Parathyroid adenoma (tissue), 2 donors: ENCODE data around the gene MEF2D.
A peak's percentile ranks its signal among the peaks of the same experiment; 100 is the strongest.

Experiments used
- H2AFZ ChIP-seq: fragments of 300-600 bp; sonication (generic); one replicate; pipeline ENCODE4 v1.7.0; 2017; ENCODE audit warnings: antibody characterized with exemption, mild to moderate bottlenecking
- H3K27ac ChIP-seq: fragments of 300-600 bp; sonication (generic); one replicate; pipeline ENCODE4 v1.7.0; 2017
- H3K27me3 ChIP-seq: fragments of 300-600 bp; sonication (generic); one replicate; pipeline ENCODE4 v1.7.0; 2017; ENCODE audit warnings: low read length; ENCODE audit not compliant: control insufficient read depth, insufficient read depth
- H3K36me3 ChIP-seq: fragments of 300-600 bp; sonication (generic); one replicate; pipeline ENCODE4 v1.7.0; 2017; ENCODE audit warnings: low read length; ENCODE audit not compliant: control insufficient read depth, insufficient read depth
- H3K4me1 ChIP-seq: fragments of 300-600 bp; sonication (generic); one replicate; pipeline ENCODE4 v1.7.0; 2017; ENCODE audit warnings: control low read depth
- H3K4me2 ChIP-seq: fragments of 300-600 bp; sonication (generic); one replicate; pipeline ENCODE4 v1.7.0; 2017; ENCODE audit warnings: low read length
- H3K4me3 ChIP-seq: fragments of 300-600 bp; sonication (generic); one replicate; pipeline ENCODE4 v1.7.0; 2017; ENCODE audit warnings: low read depth, low read length
- H3K79me2 ChIP-seq: fragments of 300-600 bp; sonication (generic); one replicate; pipeline ENCODE4 v1.7.0; 2017; ENCODE audit warnings: control low read depth
- H3K9ac ChIP-seq: fragments of 300-600 bp; sonication (generic); one replicate; pipeline ENCODE4 v1.7.0; 2017; ENCODE audit warnings: mild to moderate bottlenecking
- H3K9me3 ChIP-seq: fragments of 300-600 bp; sonication (generic); one replicate; pipeline ENCODE4 v1.7.0; 2017; ENCODE audit warnings: low read length; ENCODE audit not compliant: control insufficient read depth
- TF ChIP-seq, protein P1 (sequence below): fragments of 300-600 bp; sonication (generic); IDR thresholded peaks from one replicate; pipeline ENCODE4 v1.7.0; 2017; ENCODE audit warnings: antibody characterized with exemption, mild to moderate bottlenecking
- donor health status: primary hyperparathyroidism.

Gene MEF2D

DNA sequence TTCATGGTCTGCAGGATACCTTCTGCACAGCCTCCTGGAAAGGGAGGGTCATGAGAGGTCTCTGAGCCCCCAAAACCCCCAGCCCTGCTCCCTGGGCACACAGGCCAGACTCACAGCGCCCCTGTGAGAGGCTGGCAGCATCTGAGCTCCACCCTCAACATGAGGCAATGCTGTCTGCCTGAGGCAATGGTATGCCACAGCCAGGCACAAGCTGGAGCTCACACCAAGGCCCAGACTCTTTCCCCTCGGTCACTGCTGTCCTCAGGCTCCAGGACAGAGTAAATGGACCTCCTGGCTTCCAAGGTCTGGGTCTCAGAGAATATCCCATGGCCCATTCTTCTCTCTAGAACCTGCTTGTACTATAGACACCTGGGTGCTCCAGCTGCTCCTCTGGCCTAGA, 17.2 kb downstream of the MEF2D start:
- Histone ChIP-seq H3K4me3 (no peak overlapping the region), H3K4me1 (peaks cover 11% of the 10 kb centered on the region), H3K36me3 (no peaks in the 10 kb centered on the region), H3K27me3 (no peaks in the 10 kb centered on the region), H3K9me3 (no peaks in the 10 kb centered on the region), H3K79me2 (peaks cover 74% of the 10 kb centered on the region), H2AFZ (no peak overlapping the region), H3K4me2 (no peak overlapping the region), H3K27ac (no peak overlapping the region), H3K9ac (no peak overlapping the region)
- TF ChIP-seq, protein P1, sequence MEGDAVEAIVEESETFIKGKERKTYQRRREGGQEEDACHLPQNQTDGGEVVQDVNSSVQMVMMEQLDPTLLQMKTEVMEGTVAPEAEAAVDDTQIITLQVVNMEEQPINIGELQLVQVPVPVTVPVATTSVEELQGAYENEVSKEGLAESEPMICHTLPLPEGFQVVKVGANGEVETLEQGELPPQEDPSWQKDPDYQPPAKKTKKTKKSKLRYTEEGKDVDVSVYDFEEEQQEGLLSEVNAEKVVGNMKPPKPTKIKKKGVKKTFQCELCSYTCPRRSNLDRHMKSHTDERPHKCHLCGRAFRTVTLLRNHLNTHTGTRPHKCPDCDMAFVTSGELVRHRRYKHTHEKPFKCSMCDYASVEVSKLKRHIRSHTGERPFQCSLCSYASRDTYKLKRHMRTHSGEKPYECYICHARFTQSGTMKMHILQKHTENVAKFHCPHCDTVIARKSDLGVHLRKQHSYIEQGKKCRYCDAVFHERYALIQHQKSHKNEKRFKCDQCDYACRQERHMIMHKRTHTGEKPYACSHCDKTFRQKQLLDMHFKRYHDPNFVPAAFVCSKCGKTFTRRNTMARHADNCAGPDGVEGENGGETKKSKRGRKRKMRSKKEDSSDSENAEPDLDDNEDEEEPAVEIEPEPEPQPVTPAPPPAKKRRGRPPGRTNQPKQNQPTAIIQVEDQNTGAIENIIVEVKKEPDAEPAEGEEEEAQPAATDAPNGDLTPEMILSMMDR: no peak

DNA sequence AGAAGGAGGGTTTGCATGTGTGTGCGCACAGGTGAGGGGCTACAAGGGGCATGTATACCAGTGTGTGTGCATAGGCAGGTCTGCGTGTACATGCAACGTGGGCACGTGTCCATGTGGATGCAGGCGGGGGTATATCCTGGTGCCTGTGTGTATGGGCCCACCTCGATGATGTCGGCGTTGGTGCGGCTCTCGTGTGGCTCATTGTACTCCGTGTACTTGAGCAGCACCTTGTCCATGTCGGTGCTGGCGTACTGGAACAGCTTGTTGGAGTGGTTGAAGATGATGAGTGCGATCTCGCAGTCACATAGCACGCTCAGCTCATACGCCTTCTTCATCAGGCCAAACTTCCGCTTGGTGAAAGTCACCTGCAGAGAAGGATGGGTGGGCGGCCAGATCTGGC, 18.3 kb downstream of the MEF2D start:
- Histone ChIP-seq H3K4me1 (peaks cover 3% of the 10 kb centered on the region), H2AFZ (no peak overlapping the region), H3K4me2 (no peak overlapping the region), H3K9ac (no peak overlapping the region), H3K79me2 (peaks cover 70% of the 10 kb centered on the region), H3K9me3 (no peaks in the 10 kb centered on the region), H3K27ac (no peak overlapping the region), H3K4me3 (no peak overlapping the region), H3K27me3 (no peaks in the 10 kb centered on the region), H3K36me3 (no peaks in the 10 kb centered on the region)
- TF ChIP-seq, protein P1: no peak

DNA sequence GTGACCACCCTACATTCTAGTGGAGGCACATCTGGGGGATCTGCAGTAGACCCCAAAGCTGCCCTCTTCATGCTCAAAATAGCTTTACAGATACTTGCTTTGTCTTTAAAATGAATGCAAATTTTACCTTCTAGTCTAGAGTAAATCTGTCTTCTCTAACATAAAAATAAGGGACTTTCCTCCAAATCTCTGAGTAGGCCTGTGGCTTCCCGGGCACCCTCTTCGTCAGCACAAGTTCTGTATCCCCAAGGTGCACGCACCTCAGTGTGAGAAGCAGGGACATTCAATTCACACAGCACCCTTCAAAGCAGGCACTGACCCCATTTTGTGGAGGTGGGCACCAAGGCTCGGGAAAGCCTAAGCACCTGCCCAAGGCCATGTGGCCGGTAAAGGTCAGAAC, 19.0 kb downstream of the MEF2D start:
- Histone ChIP-seq H3K79me2 (peaks cover 64% of the 10 kb centered on the region), H3K4me1 (peaks cover 3% of the 10 kb centered on the region), H3K36me3 (no peaks in the 10 kb centered on the region), H3K27ac (no peak overlapping the region), H3K27me3 (no peaks in the 10 kb centered on the region), H3K4me3 (no peak overlapping the region), H3K9ac (no peak overlapping the region), H3K4me2 (no peak overlapping the region), H2AFZ (no peak overlapping the region), H3K9me3 (no peaks in the 10 kb centered on the region)
- TF ChIP-seq, protein P1: no peak

DNA sequence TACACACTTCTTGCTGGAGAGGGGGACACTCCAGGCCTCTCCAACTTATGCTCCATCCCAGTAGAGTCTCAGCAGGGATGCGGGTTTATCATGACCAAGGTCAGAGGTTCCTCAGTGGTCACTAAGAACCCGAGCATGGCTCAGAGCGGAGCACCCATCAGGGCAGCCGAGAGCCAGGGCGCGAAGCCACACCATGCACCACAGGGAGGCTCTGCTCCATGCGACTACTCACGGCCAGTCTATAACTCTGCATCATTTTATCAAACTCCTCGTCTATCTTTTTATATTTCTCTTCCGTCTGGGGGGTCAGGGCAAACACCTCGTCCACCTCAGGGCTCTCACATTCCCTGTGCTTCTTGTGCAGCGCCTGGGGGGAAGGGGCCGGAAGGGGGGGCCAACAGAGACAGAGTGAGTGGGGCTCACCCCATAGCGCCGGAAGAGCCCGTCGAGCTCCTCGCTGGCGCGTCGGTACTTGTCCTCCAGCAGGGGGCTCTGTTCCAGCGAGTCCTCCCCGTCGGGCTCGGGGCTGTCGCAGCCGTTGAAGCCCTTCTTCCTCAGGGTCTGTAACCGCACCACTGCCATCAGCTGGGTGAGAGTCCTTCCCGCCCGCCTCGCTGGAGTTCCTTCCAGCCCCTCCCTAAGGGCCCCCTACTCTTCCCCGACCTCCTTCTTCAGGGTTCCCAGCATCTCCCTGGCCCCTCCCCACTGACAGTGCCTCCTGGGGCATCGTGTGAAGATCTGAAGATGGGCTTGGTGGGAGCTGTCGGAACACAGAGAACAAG, 20.0 kb downstream of the MEF2D start:
- H2AFZ ChIP-seq: no peak overlapping the region
- peaks cover 57% of the 10 kb centered on the region for H3K79me2 ChIP-seq
- TF ChIP-seq, protein P1: peak; percentile 59
- H3K4me3 ChIP-seq: no peak overlapping the region
- H3K9me3 ChIP-seq: no peaks in the 10 kb centered on the region
- no peaks in the 10 kb centered on the region for H3K36me3 ChIP-seq
- H3K27me3 ChIP-seq: no peaks in the 10 kb centered on the region
- no peak overlapping the region for H3K9ac ChIP-seq
- no peak overlapping the region for H3K27ac ChIP-seq
- peaks cover 3% of the 10 kb centered on the region for H3K4me1 ChIP-seq
- H3K4me2 ChIP-seq: no peak overlapping the region

DNA sequence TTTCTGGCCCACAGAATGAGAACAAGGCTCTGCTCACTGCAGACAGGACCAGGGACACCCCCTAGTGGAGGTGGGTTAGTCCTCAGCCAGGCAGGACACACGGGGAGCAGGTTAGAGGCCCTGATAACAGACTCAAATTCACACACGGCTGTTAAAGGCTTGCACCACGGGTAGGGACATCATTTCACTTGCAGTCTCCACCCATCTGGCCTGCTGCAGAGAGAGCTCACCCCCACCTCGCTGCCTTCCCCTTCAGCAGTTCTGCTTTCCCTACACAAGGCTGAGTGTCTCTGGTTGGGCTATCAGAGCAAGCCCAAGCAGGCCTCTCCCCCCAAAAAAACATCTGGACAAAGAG, 20.6 kb downstream of the MEF2D start:
- no peak overlapping the region for H3K27ac ChIP-seq
- peaks cover 53% of the 10 kb centered on the region for H3K79me2 ChIP-seq
- TF ChIP-seq, protein P1: no peak
- H2AFZ ChIP-seq: no peak overlapping the region
- H3K9ac ChIP-seq: no peak overlapping the region
- no peaks in the 10 kb centered on the region for H3K27me3 ChIP-seq
- no peaks in the 10 kb centered on the region for H3K9me3 ChIP-seq
- no peak overlapping the region for H3K4me2 ChIP-seq
- no peak overlapping the region for H3K4me3 ChIP-seq
- H3K36me3 ChIP-seq: no peaks in the 10 kb centered on the region
- peaks cover 3% of the 10 kb centered on the region for H3K4me1 ChIP-seq
